Measurements from ENCODE around the gene TMEM272.
A peak's percentile ranks its signal among the peaks of the same experiment; 100 is the strongest.

Gene TMEM272

GRCh38 chr13:51815848-51816247 is 29.1 kb downstream of the TMEM272 start:
- no peak for DNase-seq (ENCODE audit: low spot score in 2 of 2)
- no peaks in the 10 kb centered on the region for H3K36me3 ChIP-seq (replicated peaks)
- H3K4me1 ChIP-seq = no peaks in the 10 kb centered on the region
- no peak overlapping the region for H3K4me3 ChIP-seq
- peaks cover 16% of the 10 kb centered on the region for H3K27me3 ChIP-seq (ENCODE audit: low read depth)
- H3K9me3 ChIP-seq = no peaks in the 10 kb centered on the region
- in situ Hi-C loops (cut with MboI; ENCODE audit: low sequenced_read_pairs) = no loop called here

- no peaks in the 10 kb centered on the region for H3K4me1 ChIP-seq
- in situ Hi-C loops (cut with MboI; ENCODE audit: low sequenced_read_pairs) = no loop called here
- peaks cover 13% of the 10 kb centered on the region for H3K27me3 ChIP-seq (ENCODE audit: low read depth)
- no peaks in the 10 kb centered on the region for H3K36me3 ChIP-seq (replicated peaks)
- H3K9me3 ChIP-seq = no peaks in the 10 kb centered on the region
- no peak overlapping the region for H3K4me3 ChIP-seq
- peak; percentile 45 to 82 for DNase-seq (ENCODE audit: low spot score in 2 of 2)
Observed at GRCh38 chr13:51814825-51815650, 29.9 kb downstream of the TMEM272 start.

GRCh38 chr13:51814071-51814470 is 30.9 kb downstream of the TMEM272 start:
- in situ Hi-C loops (cut with MboI; ENCODE audit: low sequenced_read_pairs) = no loop called here

GRCh38 chr13:51811920-51812451 is 33.0 kb downstream of the TMEM272 start:
- no peak overlapping the region for H3K4me3 ChIP-seq
- H3K27me3 ChIP-seq (ENCODE audit: low read depth) = no peaks in the 10 kb centered on the region
- no peaks in the 10 kb centered on the region for H3K36me3 ChIP-seq (replicated peaks)
- no peaks in the 10 kb centered on the region for H3K9me3 ChIP-seq
- no peak for DNase-seq (ENCODE audit: low spot score in 2 of 2)
- no peaks in the 10 kb centered on the region for H3K4me1 ChIP-seq
- in situ Hi-C loops (cut with MboI; ENCODE audit: low sequenced_read_pairs) = no loop called here

More at GRCh38 chr13:51814071-51814470, 30.9 kb downstream of the TMEM272 start:
- Histone ChIP-seq H3K4me1 (no peaks in the 10 kb centered on the region), H3K36me3 (replicated peaks) (no peaks in the 10 kb centered on the region), H3K9me3 (no peaks in the 10 kb centered on the region), H3K4me3 (no peak overlapping the region), H3K27me3 (ENCODE audit: low read depth) (0 out of 2 replicates have a peak, but pooled peaks cover 9% of the 10 kb centered on the region)
- no peak for DNase-seq (ENCODE audit: low spot score in 2 of 2)

DNA sequence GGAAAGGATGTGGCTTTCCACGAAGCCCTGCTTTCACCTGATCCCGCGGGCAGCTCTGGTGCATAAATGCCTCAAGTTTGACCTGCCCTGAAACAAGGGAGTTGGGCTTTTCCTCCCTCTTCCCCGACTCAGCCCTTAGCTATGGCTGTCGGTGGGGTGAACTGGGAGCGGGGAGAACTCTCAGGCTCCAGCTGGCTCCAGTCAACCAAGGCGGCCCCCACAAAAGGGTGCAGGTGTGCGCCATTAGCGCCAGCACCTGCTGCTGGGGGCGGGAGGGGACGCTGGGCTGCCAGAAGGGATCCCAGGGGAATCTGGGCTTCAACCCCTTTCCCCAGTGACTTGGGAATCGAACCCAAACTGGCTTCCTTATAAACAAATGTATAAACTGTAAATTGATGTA is 33.9 kb downstream of the TMEM272 start:
- no peak for DNase-seq (ENCODE audit: low spot score in 2 of 2)
- in situ Hi-C loops (cut with MboI; ENCODE audit: low sequenced_read_pairs) = no loop called here
- Histone ChIP-seq H3K4me3 (no peak overlapping the region), H3K9me3 (no peaks in the 10 kb centered on the region), H3K4me1 (no peaks in the 10 kb centered on the region), H3K27me3 (ENCODE audit: low read depth) (no peaks in the 10 kb centered on the region), H3K36me3 (replicated peaks) (no peaks in the 10 kb centered on the region)

GRCh38 chr13:51808811-51809210 is 36.2 kb downstream of the TMEM272 start:
- H3K4me3 ChIP-seq = no peak overlapping the region
- no peak for DNase-seq (ENCODE audit: low spot score in 2 of 2)

GRCh38 chr13:51807041-51807440 is 37.9 kb downstream of the TMEM272 start:
- H3K27me3 ChIP-seq (ENCODE audit: low read depth) = no peaks in the 10 kb centered on the region
- no peaks in the 10 kb centered on the region for H3K9me3 ChIP-seq
- DNase-seq (ENCODE audit: low spot score in 2 of 2) = no peak
- H3K4me3 ChIP-seq = no peak overlapping the region
- H3K4me1 ChIP-seq = peaks cover 24% of the 10 kb centered on the region
- no peaks in the 10 kb centered on the region for H3K36me3 ChIP-seq (replicated peaks)
- in situ Hi-C loops (cut with MboI; ENCODE audit: low sequenced_read_pairs) = no loop called here

More at GRCh38 chr13:51808811-51809210, 36.2 kb downstream of the TMEM272 start:
- in situ Hi-C loops (cut with MboI; ENCODE audit: low sequenced_read_pairs) = no loop called here
- Histone ChIP-seq H3K36me3 (replicated peaks) (no peaks in the 10 kb centered on the region), H3K4me1 (peaks cover 11% of the 10 kb centered on the region), H3K27me3 (ENCODE audit: low read depth) (no peaks in the 10 kb centered on the region), H3K9me3 (no peaks in the 10 kb centered on the region)

DNA sequence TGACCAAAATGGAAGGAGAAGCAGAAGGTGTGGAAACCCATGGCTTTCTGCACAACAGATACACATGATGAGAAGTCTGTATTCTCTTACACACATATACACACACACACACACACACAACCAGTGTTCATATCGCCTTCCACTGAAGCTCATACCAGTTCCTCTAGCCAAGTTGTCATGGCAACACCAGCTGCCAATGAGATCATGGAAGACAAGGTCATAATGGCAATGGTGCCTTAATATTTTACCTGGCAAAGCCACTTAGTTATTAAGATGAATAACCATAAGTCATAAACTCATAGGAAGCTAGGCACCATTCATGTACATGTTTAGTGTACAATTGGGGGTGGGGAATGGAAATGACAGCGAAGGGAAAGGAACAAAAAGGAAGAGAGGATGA is 38.4 kb downstream of the TMEM272 start:
- Histone ChIP-seq H3K9me3 (no peaks in the 10 kb centered on the region), H3K36me3 (replicated peaks) (no peaks in the 10 kb centered on the region), H3K4me1 (peaks cover 28% of the 10 kb centered on the region), H3K4me3 (no peak overlapping the region), H3K27me3 (ENCODE audit: low read depth) (no peaks in the 10 kb centered on the region)
- no peak for DNase-seq (ENCODE audit: low spot score in 2 of 2)
- in situ Hi-C loops (cut with MboI; ENCODE audit: low sequenced_read_pairs) = no loop called here

- no peak for DNase-seq (ENCODE audit: low spot score in 2 of 2)
- Histone ChIP-seq H3K27me3 (ENCODE audit: low read depth) (no peaks in the 10 kb centered on the region), H3K9me3 (no peaks in the 10 kb centered on the region), H3K4me1 (peaks cover 32% of the 10 kb centered on the region), H3K4me3 (no peak overlapping the region), H3K36me3 (replicated peaks) (no peaks in the 10 kb centered on the region)
- in situ Hi-C loops (cut with MboI; ENCODE audit: low sequenced_read_pairs) = no loop called here
Observed at GRCh38 chr13:51805925-51806324, 39.1 kb downstream of the TMEM272 start.

DNA sequence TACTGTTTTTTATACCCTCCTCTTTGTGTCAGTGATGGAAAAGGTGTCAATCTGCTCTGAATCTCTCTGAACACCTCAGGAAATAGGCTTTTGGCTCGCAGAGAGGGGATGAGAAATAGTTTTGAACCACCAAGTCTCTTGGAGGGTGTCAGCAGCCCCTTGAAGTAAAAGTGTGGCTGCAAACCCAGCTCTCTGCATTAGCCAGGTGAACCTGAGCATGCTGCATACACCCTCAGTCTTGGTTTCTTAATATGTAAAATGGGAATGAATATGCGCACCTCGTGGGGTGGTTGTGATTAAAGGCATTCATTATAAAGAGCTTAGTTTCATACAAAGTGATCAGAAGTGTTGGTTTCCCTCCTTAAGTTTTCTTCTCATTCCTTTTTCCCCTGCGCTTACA is 39.7 kb downstream of the TMEM272 start:
- no peaks in the 10 kb centered on the region for H3K27me3 ChIP-seq (ENCODE audit: low read depth)
- in situ Hi-C loops (cut with MboI; ENCODE audit: low sequenced_read_pairs) = no loop called here
- H3K9me3 ChIP-seq = no peaks in the 10 kb centered on the region
- no peaks in the 10 kb centered on the region for H3K36me3 ChIP-seq (replicated peaks)
- no peak overlapping the region for H3K4me3 ChIP-seq
- peaks cover 32% of the 10 kb centered on the region for H3K4me1 ChIP-seq
- DNase-seq (ENCODE audit: low spot score in 2 of 2) = no peak

- Histone ChIP-seq H3K4me1 (peaks cover 32% of the 10 kb centered on the region), H3K36me3 (replicated peaks) (no peaks in the 10 kb centered on the region), H3K4me3 (peak overlapping the region; percentile 52), H3K27me3 (ENCODE audit: low read depth) (no peaks in the 10 kb centered on the region), H3K9me3 (no peaks in the 10 kb centered on the region)
- in situ Hi-C loops (cut with MboI; ENCODE audit: low sequenced_read_pairs) = no loop called here
- DNase-seq (ENCODE audit: low spot score in 2 of 2) = no peak
Observed at GRCh38 chr13:51804295-51805172, 40.4 kb downstream of the TMEM272 start.

DNA sequence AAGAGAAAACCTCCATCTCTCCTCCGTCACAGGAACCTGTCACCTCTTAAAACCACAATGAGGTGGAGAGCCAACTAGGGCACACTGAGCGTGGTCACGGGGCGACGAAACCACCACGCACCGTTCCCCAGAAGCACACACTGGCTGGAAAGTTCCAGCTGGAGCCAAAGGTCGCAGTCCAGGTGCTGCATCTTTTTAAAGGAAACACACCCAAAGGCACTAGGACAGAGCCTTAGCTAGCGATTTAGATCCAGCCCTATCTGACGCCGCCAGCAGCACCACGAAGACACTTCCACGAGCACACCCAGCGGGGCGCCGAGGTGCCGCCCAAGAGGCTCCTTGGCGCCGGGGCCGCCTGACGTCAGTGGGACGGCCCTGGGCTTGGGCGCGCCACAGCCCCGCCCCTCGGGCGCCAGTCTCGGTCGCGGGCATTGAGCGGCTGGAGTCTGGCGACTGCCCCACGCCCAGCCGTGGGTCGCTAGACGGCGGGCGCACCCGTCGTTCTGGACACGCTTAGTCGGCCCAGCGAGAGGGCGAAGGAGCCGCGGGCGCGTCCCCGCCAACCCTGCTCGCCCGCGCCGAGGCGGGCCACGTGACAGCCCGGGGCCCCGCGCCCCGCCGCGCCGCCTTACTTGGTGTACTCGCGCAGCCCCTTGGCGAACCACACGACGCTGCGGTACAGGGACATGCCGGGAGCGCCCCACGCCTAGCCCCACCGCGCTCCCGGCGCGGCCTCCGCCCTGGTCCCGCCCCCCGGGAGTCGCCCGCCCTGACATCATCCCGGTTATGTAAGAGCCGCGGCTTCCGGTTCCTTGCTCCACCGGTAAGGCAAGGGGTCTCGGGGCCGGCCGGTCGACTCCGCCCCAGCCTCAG is 41.3 kb downstream of the TMEM272 start, which contains the start of gene DHRS12:
Gene DHRS12 (minus strand): TSS at position 742 of the 873 bp plus-strand sequence. CDS start 4,504 bp downstream, outside the sequence.
- peak; percentile 56 to 87 for DNase-seq (ENCODE audit: low spot score in 2 of 2)
- H3K27me3 ChIP-seq (ENCODE audit: low read depth) = no peaks in the 10 kb centered on the region
- no peaks in the 10 kb centered on the region for H3K36me3 ChIP-seq (replicated peaks)
- H3K9me3 ChIP-seq = no peaks in the 10 kb centered on the region
- H3K4me3 ChIP-seq = peak within 1 kb of the TSS; percentile 52
- in situ Hi-C loops (cut with MboI; ENCODE audit: low sequenced_read_pairs) = no loop called here
- H3K4me1 ChIP-seq = peaks cover 32% of the 10 kb centered on the region

All from HAP-1 (cell line).